Heart left ventricle (tissue), 16 donors: ENCODE results near the gene TTPAL. TPM values are rescaled to one million over a fixed set of nuclear protein-coding genes. Genes with fewer than 3 reads are reported as not detected.

ENCODE experiments used
- ATAC-seq, 4 donors: fragments of 200-7000 bp; cut with Tn5 transposase; one replicate each; pipeline ENCODE4 v1.9.1; 2020 to 2022; ENCODE audit warnings: moderate library complexity in 4 of 4, mild to moderate bottlenecking in 3 of 4, moderate number of reproducible peaks in 1 of 4
- DNase-seq, 5 donors: peaks; one replicate each; pipeline ENCODE4 v3.0.0-alpha.2; 2020
- H3K27ac ChIP-seq, 12 donors: fragments of 200-600 bp; sonication (generic) in 4 of 12; one replicate each; pipeline versions ENCODE4 v1.5.0 to v1.8.0; 2016 to 2022; ENCODE audit warnings: mild to moderate bottlenecking in 2 of 12
- H3K27me3 ChIP-seq, 9 donors: fragments of 200-600 bp; sonication (generic) in 2 of 9; one replicate each; pipeline versions ENCODE4 v1.5.1 to v1.8.0; 2016 to 2022; ENCODE audit warnings: mild to moderate bottlenecking in 3 of 9
- H3K36me3 ChIP-seq, 9 donors: fragments of 200-600 bp; sonication (generic) in 2 of 9; one replicate each; pipeline versions ENCODE4 v1.5.0 to v1.8.0; 2018 to 2022; ENCODE audit warnings: mild to moderate bottlenecking in 2 of 9
- H3K4me1 ChIP-seq, 12 donors: fragments of 200-600 bp; sonication (generic) in 4 of 12; one replicate each; pipeline versions ENCODE4 v1.5.0 to v1.8.0; 2016 to 2022; ENCODE audit warnings: mild to moderate bottlenecking in 3 of 12
- H3K4me3 ChIP-seq, 12 donors: fragments of 200-600 bp; sonication (generic) in 4 of 12; one replicate each; pipeline versions ENCODE4 v1.5.0 to v1.8.0; 2017 to 2022; ENCODE audit warnings: mild to moderate bottlenecking in 9 of 12, moderate library complexity in 4 of 12
- H3K9me3 ChIP-seq, 12 donors: fragments of 200-600 bp; sonication (generic) in 4 of 12; one replicate each; pipeline versions ENCODE4 v1.5.0 to v1.8.0; 2016 to 2022; ENCODE audit warnings: mild to moderate bottlenecking in 1 of 12
- POLR2A ChIP-seq, 2 donors: fragments of 450-650 bp; IDR thresholded peaks; one replicate each; pipeline ENCODE4 v1.6.1; 2017; ENCODE audit warnings: antibody characterized with exemption in 2 of 2, mild to moderate bottlenecking in 2 of 2, moderate library complexity in 2 of 2
- WGBS, 4 donors: extraction: QIAGEN DNeasy Blood & Tissue Kit in 2 of 4; methylation state at CpG; one replicate each; pipeline versions ENCODE4 v1.1.5 to v1.1.7; 2013 to 2018; 5-methylcytosine and 5-hydroxymethylcytosine counted together
- intact Hi-C, 10 donors: fragments of 100-400 bp; cut with DNase I; formaldehyde crosslinking; loops; one replicate each; pipeline versions ENCODE4 v1.11.1 to v1.14.2; 2022
- polyA plus RNA-seq, 2 donors: library from polyadenylated mRNA; stranded (reverse); fragments of 200-250 nt; gene quantifications; one replicate each; pipeline ENCODE4 v1.2.3, GENCODE V29; 2013
- total RNA-seq, 9 donors: library from RNA; depleted of rRNA in 2 of 9; stranded (reverse); fragments of >200 nt in 2 of 9; fragmentation: NEBNext Ultra II Directional in 3 of 9; extraction: Animal tissue kit (Norgen Biotek cat#: 25700) in 3 of 9; gene quantifications; one replicate each; pipeline versions ENCODE4 v1.1.0 to v1.2.4, GENCODE V29; 2016 to 2023
- TF ChIP-seq, protein P1 (sequence below), 12 donors: fragments of 200-600 bp; sonication (generic) in 4 of 12; IDR thresholded peaks; one replicate each; pipeline versions ENCODE4 v1.5.0 to v1.8.0; 2018 to 2022; ENCODE audit warnings: antibody characterized with exemption in 12 of 12, mild to moderate bottlenecking in 5 of 12
- donor health status: ischemic (EF 13 %, LVEDD 7.1; RV severe dilation, severe dysfunction).
- donor health status: healthy with polysubstance abuse.
- donor health status: DM: no; HTN: yes; CAD: no.
- donor health status: DM: no; HTN: no; CAD: no.
- donor health status: ischemic (EF 25% LVEDD 6.9; RV normal size, moderate dysfunction).
- donor health status: ischemic (EF 25% LVEDD 5.7; RV mildly dilated, moderate dysfunction).
- donor health status: healthy.
- donor health status: DM: yes; HTN: yes; CAD: no.
- donor health status: ischemic (EF 35%, LVEDD 5.7; RV mildly dilated, moderate dysfunction).
- donor health status: nonischemic (EF 11% LVEDD 7.7; RV severe dilation, severe dysfunction).
- donor health status: DM: yes; HTN: yes; CAD: no.
- donor health status: PGD.
- donor health status: ischemic (EF 29% LVEDD 5.4; RV normal size, mild dysfunction).
- donor health status: nonischemic (EF 23%, LVEDD 6.1; RV moderate dilation, normal function).

TTPAL gene
- total and polyA plus RNA-seq, 11 donors = 1.9 to 6.0 (median 4.2) TPM

DNA sequence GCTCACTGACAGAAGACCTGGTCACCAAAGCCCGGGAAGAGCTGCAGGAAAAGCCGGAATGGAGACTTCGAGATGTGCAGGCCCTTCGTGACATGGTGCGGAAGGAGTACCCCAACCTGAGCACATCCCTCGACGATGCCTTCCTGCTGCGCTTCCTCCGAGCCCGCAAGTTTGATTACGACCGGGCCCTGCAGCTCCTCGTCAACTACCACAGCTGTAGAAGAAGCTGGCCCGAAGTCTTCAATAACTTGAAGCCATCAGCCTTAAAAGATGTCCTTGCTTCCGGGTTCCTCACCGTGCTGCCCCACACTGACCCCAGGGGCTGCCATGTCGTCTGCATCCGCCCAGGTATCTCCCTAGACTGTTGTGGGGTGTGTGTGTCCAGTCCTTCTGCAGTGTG lies 4.4 kb downstream of the TTPAL start:
- Histone ChIP-seq H3K36me3 (peaks cover 0 to 57% (median 46%) of the 10 kb centered on the region in 9 donors), H3K27ac (no peak overlapping the region), H3K4me3 (no peak overlapping the region), H3K4me1 (peaks cover 0 to 19% (median 11%) of the 10 kb centered on the region in 12 donors), H3K9me3 (no peaks in the 10 kb centered on the region), H3K27me3 (no peaks in the 10 kb centered on the region)
- intact Hi-C loops = no loop called here
- DNase-seq (no peak), ATAC-seq (no peak)
- TF ChIP-seq, protein P1, sequence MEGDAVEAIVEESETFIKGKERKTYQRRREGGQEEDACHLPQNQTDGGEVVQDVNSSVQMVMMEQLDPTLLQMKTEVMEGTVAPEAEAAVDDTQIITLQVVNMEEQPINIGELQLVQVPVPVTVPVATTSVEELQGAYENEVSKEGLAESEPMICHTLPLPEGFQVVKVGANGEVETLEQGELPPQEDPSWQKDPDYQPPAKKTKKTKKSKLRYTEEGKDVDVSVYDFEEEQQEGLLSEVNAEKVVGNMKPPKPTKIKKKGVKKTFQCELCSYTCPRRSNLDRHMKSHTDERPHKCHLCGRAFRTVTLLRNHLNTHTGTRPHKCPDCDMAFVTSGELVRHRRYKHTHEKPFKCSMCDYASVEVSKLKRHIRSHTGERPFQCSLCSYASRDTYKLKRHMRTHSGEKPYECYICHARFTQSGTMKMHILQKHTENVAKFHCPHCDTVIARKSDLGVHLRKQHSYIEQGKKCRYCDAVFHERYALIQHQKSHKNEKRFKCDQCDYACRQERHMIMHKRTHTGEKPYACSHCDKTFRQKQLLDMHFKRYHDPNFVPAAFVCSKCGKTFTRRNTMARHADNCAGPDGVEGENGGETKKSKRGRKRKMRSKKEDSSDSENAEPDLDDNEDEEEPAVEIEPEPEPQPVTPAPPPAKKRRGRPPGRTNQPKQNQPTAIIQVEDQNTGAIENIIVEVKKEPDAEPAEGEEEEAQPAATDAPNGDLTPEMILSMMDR (IDR thresholded peaks at IDR 0.05) = no peak
- no peak for TF ChIP-seq POLR2A (IDR thresholded peaks at IDR 0.05)
- 93 to 94% (median 94%) methylated on average over 18 of the region's 18 CpGs for WGBS, 4 donors

DNA sequence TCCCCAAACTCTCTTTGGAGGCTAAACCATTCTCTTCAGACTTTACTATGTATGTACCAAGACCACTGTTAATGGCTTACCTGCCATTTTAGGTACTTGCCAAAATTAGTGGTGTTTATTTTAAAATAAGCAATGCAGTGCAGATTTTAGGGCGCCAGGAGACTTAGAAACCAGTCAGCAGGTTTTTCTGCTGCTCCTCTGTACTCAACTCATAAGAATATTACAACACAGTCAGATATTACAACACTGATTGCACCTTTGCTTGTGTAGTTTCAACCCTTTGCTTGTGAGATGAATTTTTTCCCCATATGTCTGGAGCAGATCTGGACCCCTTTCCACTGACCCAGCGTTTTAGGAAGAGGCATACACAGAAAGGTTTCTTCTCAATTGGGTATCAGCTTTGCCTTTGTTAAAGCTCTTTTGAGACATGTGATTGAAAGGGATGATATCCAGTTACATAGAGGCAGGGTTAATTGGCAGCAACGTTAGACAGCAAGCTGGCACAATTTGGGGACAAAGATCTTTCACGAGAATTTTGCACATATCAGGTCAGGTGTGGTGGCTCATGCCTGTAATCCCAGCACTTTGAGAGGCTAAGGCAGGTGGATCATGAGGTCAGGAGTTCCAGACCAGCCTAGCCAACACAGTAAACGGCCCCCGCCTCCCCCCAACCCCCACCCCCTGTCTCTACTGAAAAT lies 6.2 kb downstream of the TTPAL start:
- intact Hi-C loops = no loop called here
- DNase-seq = no peak
- Histone ChIP-seq H3K27ac (no peak overlapping the region), H3K9me3 (no peaks in the 10 kb centered on the region), H3K36me3 (peaks cover 0 to 74% (median 60%) of the 10 kb centered on the region in 9 donors), H3K4me3 (no peak overlapping the region), H3K27me3 (no peaks in the 10 kb centered on the region), H3K4me1 (peaks cover 0 to 4% (median 0%) of the 10 kb centered on the region in 12 donors)
- 83 to 92% (median 87%) methylated on average over 6 of the region's 6 CpGs for WGBS, 4 donors
- no peak for TF ChIP-seq POLR2A (IDR thresholded peaks at IDR 0.05)
- TF ChIP-seq, protein P1 (IDR thresholded peaks at IDR 0.05) = no peak
- ATAC-seq = no peak

DNA sequence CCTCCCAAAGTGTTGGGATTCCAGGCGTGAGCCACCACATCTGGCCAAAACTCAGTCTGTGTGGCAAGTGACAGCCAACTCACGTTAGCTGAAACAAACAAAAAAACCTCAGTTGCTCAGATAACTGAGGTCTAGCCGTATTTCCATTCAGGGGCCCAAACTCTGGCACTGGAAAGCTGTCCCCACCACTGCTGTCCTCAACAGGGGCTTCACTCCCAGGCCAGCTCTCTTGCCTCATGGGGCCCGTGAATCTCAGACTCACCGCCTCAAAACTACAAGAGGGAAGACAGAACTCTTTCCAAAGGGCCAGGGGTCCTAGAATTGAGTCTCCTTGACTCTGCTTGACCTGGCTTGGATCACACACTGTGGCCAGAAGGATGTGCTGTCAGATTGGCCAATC lies 7.4 kb downstream of the TTPAL start:
- Histone ChIP-seq H3K4me3 (no peak overlapping the region), H3K9me3 (no peaks in the 10 kb centered on the region), H3K4me1 (no peaks in the 10 kb centered on the region), H3K36me3 (peaks cover 0 to 87% (median 72%) of the 10 kb centered on the region in 9 donors), H3K27me3 (no peaks in the 10 kb centered on the region), H3K27ac (no peak overlapping the region)
- ATAC-seq (no peak), DNase-seq (no peak)
- TF ChIP-seq, protein P1 (IDR thresholded peaks at IDR 0.05) = no peak
- TF ChIP-seq POLR2A (IDR thresholded peaks at IDR 0.05) = no peak
- 85 to 96% (median 92%) methylated on average over 5 of the region's 5 CpGs for WGBS, 4 donors
- intact Hi-C loops = no loop called here

DNA sequence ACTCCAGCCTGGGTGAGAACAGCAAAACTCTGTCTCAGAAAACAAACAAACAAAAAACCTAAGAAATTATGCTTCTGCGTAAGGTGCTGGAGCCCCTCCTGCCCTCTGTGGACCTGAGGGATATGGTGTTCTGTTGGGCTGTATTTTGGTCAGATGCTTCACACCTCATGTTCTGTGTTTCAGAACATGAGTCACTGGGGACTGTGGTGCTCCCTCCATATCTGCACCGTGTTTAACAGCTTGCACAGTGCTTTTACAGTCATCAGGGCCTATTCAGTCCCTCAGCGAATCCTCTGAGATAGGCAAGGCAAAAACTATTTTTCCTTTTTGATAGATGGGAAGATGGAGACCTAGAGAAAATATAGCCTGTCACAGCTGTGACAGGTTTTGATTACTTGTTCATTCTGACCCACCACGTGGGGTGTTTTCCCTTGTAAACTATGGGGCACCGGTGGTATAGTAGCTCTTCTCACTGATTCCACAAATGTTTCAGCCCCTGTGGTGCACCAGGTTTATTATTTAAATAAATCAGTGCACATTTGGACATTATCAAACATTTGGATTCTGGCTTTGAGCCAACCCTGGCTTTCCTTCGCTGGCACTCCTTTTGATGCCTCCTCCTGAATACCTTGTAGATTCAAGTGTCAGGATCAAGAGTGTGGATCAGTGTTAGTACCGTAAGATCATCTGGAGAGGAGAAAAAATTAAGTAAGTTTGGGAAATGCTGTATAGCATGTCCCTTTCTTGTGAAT lies 9.6 kb downstream of the TTPAL start:
- no peaks in the 10 kb centered on the region for H3K27me3 ChIP-seq
- no peak for DNase-seq
- TF ChIP-seq POLR2A (IDR thresholded peaks at IDR 0.05) = no peak
- H3K4me3 ChIP-seq = no peak overlapping the region
- peak in 2 of 4 donors; percentile 24 to 38 for ATAC-seq
- peaks cover 0 to 100% (median 85%) of the 10 kb centered on the region in 9 donors for H3K36me3 ChIP-seq
- H3K27ac ChIP-seq = peak overlapping the region in 1 of 12 donors; percentile 19
- 86 to 90% (median 89%) methylated on average over 7 of the region's 7 CpGs for whole genome bisulfite sequencing, 4 donors
- no peaks in the 10 kb centered on the region for H3K4me1 ChIP-seq
- intact Hi-C loops = no loop called here
- H3K9me3 ChIP-seq = no peaks in the 10 kb centered on the region
